ENCODE measurements around the gene PATL1. TPM values are rescaled to one million over a fixed set of nuclear protein-coding genes. Genes with fewer than 3 reads are reported as not detected.

The PATL1 gene
- polyA plus RNA-seq, 1 of the 3 experiments (the other 2 are of a cell fraction) = 20.5 TPM

DNA sequence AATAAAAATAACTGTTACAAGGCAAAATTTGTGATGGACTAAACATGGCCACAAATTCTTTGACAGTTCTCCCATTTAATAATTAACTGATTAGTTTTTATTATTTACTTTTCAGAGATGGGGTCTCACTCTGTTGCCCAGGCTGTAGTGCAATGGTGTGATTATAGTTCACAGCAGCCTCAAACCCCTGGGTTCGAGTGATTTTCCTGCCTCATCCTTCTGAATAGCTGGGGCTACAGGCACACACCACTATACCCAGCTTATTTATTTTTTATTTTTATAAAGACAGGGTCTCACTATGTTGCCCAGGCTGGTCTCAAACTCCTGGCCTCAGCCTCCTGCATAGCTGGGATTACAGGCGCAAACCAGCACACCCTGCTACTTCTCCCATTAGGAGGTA lies 4.5 kb upstream of the PATL1 start:
- H2AFZ ChIP-seq (ENCODE audit: low read depth) = no peak overlapping the region
- H3K9me3 ChIP-seq = no peaks in the 10 kb centered on the region
- H3K4me1 ChIP-seq (ENCODE audit: control insufficient read depth in 1 of 2, insufficient read depth in 2 of 2, low read depth in 1 of 2, low read length in 1 of 2) = peaks cover 5 to 6% of the 10 kb centered on the region in 2 experiments; a peak in 1 of 4 replicates
- CTCF ChIA-PET = interaction anchor here (0.5 kb wide), 1 partner anchor 44 kb away, joined by 3 read pairs; no protein-coding TSS in a partner anchor
- POLR2A ChIA-PET = no interaction called here
- H3K27ac ChIP-seq (ENCODE audit: low read depth in 2 of 2, low read length in 1 of 2) = no peak overlapping the region
- H3K4me2 ChIP-seq = no peak overlapping the region
- no peaks in the 10 kb centered on the region for H3K36me3 ChIP-seq (replicated peaks in 1 of 2; ENCODE audit: control insufficient read depth in 1 of 2, insufficient read depth in 2 of 2, low read length in 1 of 2)
- H3K27me3 ChIP-seq (ENCODE audit: insufficient read depth) = no peaks in the 10 kb centered on the region
- DNase-seq = no peak
- H3K9me2 ChIP-seq = no peaks in the 10 kb centered on the region
- peaks cover 4% of the 10 kb centered on the region; the same call in 1 of the 2 replicates for H3K79me2 ChIP-seq (ENCODE audit: insufficient read depth)
- 68% methylated on average over 2 of the region's 2 CpGs for WGBS (ENCODE audit: low lambda C conversion rate)
- no peak for TF ChIP-seq TCF12 (IDR thresholded peaks at IDR 0.05)
- no peak for TF ChIP-seq IRF3 (IDR thresholded peaks at IDR 0.05; ENCODE audit: low read depth, low read length)
- no peak for TF ChIP-seq RFX5 (IDR thresholded peaks at IDR 0.05; ENCODE audit: low read length)
- TF ChIP-seq, protein P1, sequence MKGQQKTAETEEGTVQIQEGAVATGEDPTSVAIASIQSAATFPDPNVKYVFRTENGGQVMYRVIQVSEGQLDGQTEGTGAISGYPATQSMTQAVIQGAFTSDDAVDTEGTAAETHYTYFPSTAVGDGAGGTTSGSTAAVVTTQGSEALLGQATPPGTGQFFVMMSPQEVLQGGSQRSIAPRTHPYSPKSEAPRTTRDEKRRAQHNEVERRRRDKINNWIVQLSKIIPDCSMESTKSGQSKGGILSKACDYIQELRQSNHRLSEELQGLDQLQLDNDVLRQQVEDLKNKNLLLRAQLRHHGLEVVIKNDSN (IDR thresholded peaks at IDR 0.05; ENCODE audit: borderline replicate concordance, low read depth) = no peak
- TF ChIP-seq SIN3A (IDR thresholded peaks at IDR 0.05; ENCODE audit: borderline replicate concordance, low read depth, low read length) = no peak
- TF ChIP-seq POLR2AphosphoS5 (IDR thresholded peaks at IDR 0.05; ENCODE audit: low read depth, low read length) = no peak
- TF ChIP-seq NRF1 (IDR thresholded peaks at IDR 0.05; ENCODE audit: low read depth, low read length) = no peak
- TF ChIP-seq ELF1 (IDR thresholded peaks at IDR 0.05) = no peak
- TF ChIP-seq MEF2A (IDR thresholded peaks at IDR 0.05; ENCODE audit: borderline replicate concordance, low read depth) = no peak
- TF ChIP-seq RCOR1 (IDR thresholded peaks at IDR 0.05; ENCODE audit: low read length) = no peak
- no peak for TF ChIP-seq TEAD4 (IDR thresholded peaks at IDR 0.05; ENCODE audit: borderline replicate concordance, insufficient read depth)
- TF ChIP-seq RAD21 (IDR thresholded peaks at IDR 0.05; ENCODE audit: low read length) = no peak
- no peak for TF ChIP-seq FOXJ3 (CRISPR knock-in tag; IDR thresholded peaks at IDR 0.05)
- TF ChIP-seq GABPA (IDR thresholded peaks at IDR 0.05; ENCODE audit: low read depth) = no peak
- TF ChIP-seq, protein P2, sequence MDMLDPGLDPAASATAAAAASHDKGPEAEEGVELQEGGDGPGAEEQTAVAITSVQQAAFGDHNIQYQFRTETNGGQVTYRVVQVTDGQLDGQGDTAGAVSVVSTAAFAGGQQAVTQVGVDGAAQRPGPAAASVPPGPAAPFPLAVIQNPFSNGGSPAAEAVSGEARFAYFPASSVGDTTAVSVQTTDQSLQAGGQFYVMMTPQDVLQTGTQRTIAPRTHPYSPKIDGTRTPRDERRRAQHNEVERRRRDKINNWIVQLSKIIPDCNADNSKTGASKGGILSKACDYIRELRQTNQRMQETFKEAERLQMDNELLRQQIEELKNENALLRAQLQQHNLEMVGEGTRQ (IDR thresholded peaks at IDR 0.05; ENCODE audit: borderline replicate concordance, low read depth, low read length) = no peak
- TF ChIP-seq FOSL2 (IDR thresholded peaks at IDR 0.05; ENCODE audit: borderline replicate concordance, low read depth) = no peak
- no peak for TF ChIP-seq CTCF (IDR thresholded peaks at IDR 0.05)
- TF ChIP-seq JUND (IDR thresholded peaks at IDR 0.05) = no peak
- TF ChIP-seq, protein P3, sequence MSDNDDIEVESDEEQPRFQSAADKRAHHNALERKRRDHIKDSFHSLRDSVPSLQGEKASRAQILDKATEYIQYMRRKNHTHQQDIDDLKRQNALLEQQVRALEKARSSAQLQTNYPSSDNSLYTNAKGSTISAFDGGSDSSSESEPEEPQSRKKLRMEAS (IDR thresholded peaks at IDR 0.05; ENCODE audit: low read depth) = no peak
- no peaks in the 10 kb centered on the region for H3F3A ChIP-seq (replicated peaks; ENCODE audit: insufficient read depth)
- no peak overlapping the region for H3K4me3 ChIP-seq (ENCODE audit: low read depth in 2 of 2, low read length in 1 of 2)
- no peaks in the 10 kb centered on the region for H4K20me1 ChIP-seq (ENCODE audit: insufficient read depth)
- no peak overlapping the region for H3K9ac ChIP-seq

Measured in SK-N-SH (cell line).